ENCODE measurements around the gene EHMT1.
"Not testable (repeated sequence)": the region's sequence is repeated elsewhere in the genome, so short reads cannot be mapped to it uniquely, and the experiment has no call there.

EHMT1 gene

GRCh38 chr9:137715321-137715720 lies 96.5 kb downstream of the EHMT1 start:
- no peak overlapping the region for H3K27ac ChIP-seq (ENCODE audit: low read depth, low read length)
- H3K9me3 ChIP-seq (ENCODE audit: insufficient read depth, low read depth, low read length) = no peaks in the 10 kb centered on the region
- no peak overlapping the region for H3K4me3 ChIP-seq (ENCODE audit: low read length)
- WGBS = 93% methylated on average over 12 of the region's 12 CpGs
- 0 out of 2 replicates have a peak, but pooled peaks cover 6% of the 10 kb centered on the region for H3K4me1 ChIP-seq (ENCODE audit: insufficient read depth, low read length)
- peaks cover 65% of the 10 kb centered on the region for H3K36me3 ChIP-seq (ENCODE audit: insufficient read depth, low read length)
- no peaks in the 10 kb centered on the region for H3K27me3 ChIP-seq (ENCODE audit: insufficient read depth, low read length)
- no peak overlapping the region for H3K9ac ChIP-seq (ENCODE audit: low read depth, low read length)

GRCh38 chr9:137715866-137716693 lies 97.3 kb downstream of the EHMT1 start:
- not testable (repeated sequence) for H3K27ac ChIP-seq (ENCODE audit: low read depth, low read length); H3K9me3 ChIP-seq (ENCODE audit: insufficient read depth, low read depth, low read length); H3K4me3 ChIP-seq (ENCODE audit: low read length); H3K27me3 ChIP-seq (ENCODE audit: insufficient read depth, low read length); H3K9ac ChIP-seq (ENCODE audit: low read depth, low read length); H3K4me1 ChIP-seq (ENCODE audit: insufficient read depth, low read length)
- H3K36me3 ChIP-seq (ENCODE audit: insufficient read depth, low read length) = peaks cover 62% of the 10 kb centered on the region
- 95% methylated on average over 6 of the region's 7 CpGs for WGBS

- WGBS = 96% methylated on average over 25 of the region's 25 CpGs
- Histone ChIP-seq H3K4me3 (ENCODE audit: low read length) (no peak overlapping the region), H3K27ac (ENCODE audit: low read depth, low read length) (no peak overlapping the region), H3K4me1 (ENCODE audit: insufficient read depth, low read length) (no peaks in the 10 kb centered on the region), H3K27me3 (ENCODE audit: insufficient read depth, low read length) (no peaks in the 10 kb centered on the region), H3K36me3 (ENCODE audit: insufficient read depth, low read length) (peaks cover 55% of the 10 kb centered on the region), H3K9ac (ENCODE audit: low read depth, low read length) (no peak overlapping the region), H3K9me3 (ENCODE audit: insufficient read depth, low read depth, low read length) (no peaks in the 10 kb centered on the region)
Measured at GRCh38 chr9:137716694-137717287, 98.0 kb downstream of the EHMT1 start.

- Histone ChIP-seq H3K36me3 (ENCODE audit: insufficient read depth, low read length) (peaks cover 46% of the 10 kb centered on the region), H3K27ac (ENCODE audit: low read depth, low read length) (no peak overlapping the region), H3K9ac (ENCODE audit: low read depth, low read length) (no peak overlapping the region), H3K4me1 (ENCODE audit: insufficient read depth, low read length) (no peaks in the 10 kb centered on the region), H3K4me3 (ENCODE audit: low read length) (no peak overlapping the region), H3K27me3 (ENCODE audit: insufficient read depth, low read length) (no peaks in the 10 kb centered on the region), H3K9me3 (ENCODE audit: insufficient read depth, low read depth, low read length) (no peaks in the 10 kb centered on the region)
- 96% methylated on average over 28 of the region's 28 CpGs for WGBS
Measured at GRCh38 chr9:137717776-137718327, 99.0 kb downstream of the EHMT1 start.

GRCh38 chr9:137719194-137719593 lies 100.4 kb downstream of the EHMT1 start:
- WGBS = 93% methylated on average over 9 of the region's 9 CpGs
- H3K9ac ChIP-seq (ENCODE audit: low read depth, low read length) = no peak overlapping the region
- H3K9me3 ChIP-seq (ENCODE audit: insufficient read depth, low read depth, low read length) = no peaks in the 10 kb centered on the region
- no peaks in the 10 kb centered on the region for H3K27me3 ChIP-seq (ENCODE audit: insufficient read depth, low read length)
- H3K4me1 ChIP-seq (ENCODE audit: insufficient read depth, low read length) = peaks cover 7% of the 10 kb centered on the region
- H3K36me3 ChIP-seq (ENCODE audit: insufficient read depth, low read length) = peaks cover 44% of the 10 kb centered on the region
- H3K4me3 ChIP-seq (ENCODE audit: low read length) = no peak overlapping the region
- no peak overlapping the region for H3K27ac ChIP-seq (ENCODE audit: low read depth, low read length)

GRCh38 chr9:137720571-137721110 lies 101.8 kb downstream of the EHMT1 start:
- Histone ChIP-seq H3K36me3 (ENCODE audit: insufficient read depth, low read length) (peaks cover 31% of the 10 kb centered on the region), H3K9me3 (ENCODE audit: insufficient read depth, low read depth, low read length) (no peaks in the 10 kb centered on the region), H3K4me3 (ENCODE audit: low read length) (no peak overlapping the region), H3K9ac (ENCODE audit: low read depth, low read length) (no peak overlapping the region), H3K4me1 (ENCODE audit: insufficient read depth, low read length) (peaks cover 10% of the 10 kb centered on the region), H3K27ac (ENCODE audit: low read depth, low read length) (no peak overlapping the region), H3K27me3 (ENCODE audit: insufficient read depth, low read length) (no peaks in the 10 kb centered on the region)
- WGBS = 95% methylated on average over 27 of the region's 27 CpGs

- Histone ChIP-seq H3K9me3 (ENCODE audit: insufficient read depth, low read depth, low read length) (no peaks in the 10 kb centered on the region), H3K36me3 (ENCODE audit: insufficient read depth, low read length) (peaks cover 35% of the 10 kb centered on the region), H3K27ac (ENCODE audit: low read depth, low read length) (no peak overlapping the region), H3K4me1 (ENCODE audit: insufficient read depth, low read length) (peaks cover 10% of the 10 kb centered on the region), H3K9ac (ENCODE audit: low read depth, low read length) (no peak overlapping the region), H3K27me3 (ENCODE audit: insufficient read depth, low read length) (no peaks in the 10 kb centered on the region), H3K4me3 (ENCODE audit: low read length) (no peak overlapping the region)
- WGBS = 92% methylated on average over 12 of the region's 12 CpGs
Measured at GRCh38 chr9:137721479-137721878, 102.7 kb downstream of the EHMT1 start.

GRCh38 chr9:137721899-137722298 lies 103.1 kb downstream of the EHMT1 start:
- peaks cover 10% of the 10 kb centered on the region for H3K4me1 ChIP-seq (ENCODE audit: insufficient read depth, low read length)
- no peaks in the 10 kb centered on the region for H3K27me3 ChIP-seq (ENCODE audit: insufficient read depth, low read length)
- H3K27ac ChIP-seq (ENCODE audit: low read depth, low read length) = 0 out of 2 replicates have a peak overlapping the region, but pooled peaks have one; percentile 16
- 90% methylated on average over 4 of the region's 5 CpGs for WGBS
- H3K9me3 ChIP-seq (ENCODE audit: insufficient read depth, low read depth, low read length) = no peaks in the 10 kb centered on the region
- H3K9ac ChIP-seq (ENCODE audit: low read depth, low read length) = no peak overlapping the region
- H3K36me3 ChIP-seq (ENCODE audit: insufficient read depth, low read length) = peaks cover 35% of the 10 kb centered on the region
- H3K4me3 ChIP-seq (ENCODE audit: low read length) = no peak overlapping the region

- Histone ChIP-seq H3K27ac (ENCODE audit: low read depth, low read length) (peak overlapping the region; percentile 16; the same call in 1 of the 2 replicates), H3K9ac (ENCODE audit: low read depth, low read length) (no peak overlapping the region)
Measured at GRCh38 chr9:137722481-137722880, 103.7 kb downstream of the EHMT1 start.

GRCh38 chr9:137723356-137723755 lies 104.6 kb downstream of the EHMT1 start:
- not testable (repeated sequence) for H3K4me3 ChIP-seq (ENCODE audit: low read length); H3K9ac ChIP-seq (ENCODE audit: low read depth, low read length); H3K9me3 ChIP-seq (ENCODE audit: insufficient read depth, low read depth, low read length); H3K27me3 ChIP-seq (ENCODE audit: insufficient read depth, low read length)
- 99% methylated on average over 7 of the region's 13 CpGs for WGBS
- Histone ChIP-seq H3K36me3 (ENCODE audit: insufficient read depth, low read length) (peaks cover 29% of the 10 kb centered on the region), H3K27ac (ENCODE audit: low read depth, low read length) (peak overlapping the region; percentile 82; the same call in 1 of the 2 replicates), H3K4me1 (ENCODE audit: insufficient read depth, low read length) (peaks cover 10% of the 10 kb centered on the region)

More at GRCh38 chr9:137722481-137722880, 103.7 kb downstream of the EHMT1 start:
- H3K36me3 ChIP-seq (ENCODE audit: insufficient read depth, low read length) = peaks cover 29% of the 10 kb centered on the region
- H3K27me3 ChIP-seq (ENCODE audit: insufficient read depth, low read length) = no peaks in the 10 kb centered on the region
- peaks cover 10% of the 10 kb centered on the region for H3K4me1 ChIP-seq (ENCODE audit: insufficient read depth, low read length)
- no peak overlapping the region for H3K4me3 ChIP-seq (ENCODE audit: low read length)
- no peaks in the 10 kb centered on the region for H3K9me3 ChIP-seq (ENCODE audit: insufficient read depth, low read depth, low read length)
- 84% methylated on average over 10 of the region's 10 CpGs for WGBS
